HG02798 (cell line): Measurements from ENCODE around the gene URAD.

Experiments used
- ATAC-seq: cut with Tn5 transposase; IDR thresholded peaks from one replicate; pipeline ENCODE4 v1.9.1; 2021; ENCODE audit warnings: mild to moderate bottlenecking; ENCODE audit not compliant: unreplicated experiment, poor library complexity

URAD gene

GRCh38 chr13:27961227-27962085 lies 27.0 kb downstream of the URAD start:
- ATAC-seq = no peak

- ATAC-seq = peak; percentile 49
Measured at GRCh38 chr13:27960362-27961226, 27.9 kb downstream of the URAD start.

- ATAC-seq = no peak
Measured at GRCh38 chr13:27959976-27960361, 28.5 kb downstream of the URAD start.

GRCh38 chr13:27956576-27957300 lies 31.8 kb downstream of the URAD start:
- ATAC-seq = no peak

GRCh38 chr13:27955014-27955591 lies 33.4 kb downstream of the URAD start:
- ATAC-seq = no peak

GRCh38 chr13:27954406-27954851 lies 34.1 kb downstream of the URAD start:
- peak; percentile 13 for ATAC-seq

GRCh38 chr13:27953676-27954405 lies 34.7 kb downstream of the URAD start:
- ATAC-seq = peak; percentile 90

GRCh38 chr13:27952876-27953675 lies 35.4 kb downstream of the URAD start:
- ATAC-seq = no peak

GRCh38 chr13:27942972-27943371 lies 45.5 kb downstream of the URAD start:
- no peak for ATAC-seq

- ATAC-seq = no peak
Measured at GRCh38 chr13:27933580-27934328, 54.7 kb downstream of the URAD start.

- ATAC-seq = no peak
Measured at GRCh38 chr13:27933118-27933517, 55.4 kb downstream of the URAD start.

- no peak for ATAC-seq
Measured at GRCh38 chr13:27929868-27930267, 58.6 kb downstream of the URAD start.

GRCh38 chr13:27928805-27929753 lies 59.4 kb downstream of the URAD start:
- ATAC-seq = no peak

- no peak for ATAC-seq
Measured at GRCh38 chr13:27928353-27928804, 60.1 kb downstream of the URAD start.
